ENCODE measurements around the gene LPCAT1. TPM values are rescaled to one million over a fixed set of nuclear protein-coding genes. Genes with fewer than 3 reads are reported as not detected.

The LPCAT1 gene
- total and polyA plus RNA-seq, 2 donors (not counting 3 experiments of a cell fraction or from before 2014, with no cell fraction given) = 28.9 to 57.2 TPM

- dilution Hi-C loops (cut with MboI; ENCODE audit: extremely low pct_ligation_motif_present, low sequenced_read_pairs) = no loop called here
- TF ChIP-seq MAX (IDR thresholded peaks at IDR 0.05; ENCODE audit: insufficient read depth, insufficient read length) (no peak), CTCF (IDR thresholded peaks at IDR 0.05; ENCODE audit: extremely low read depth in 1 of 2, insufficient read depth in 1 of 2, low read depth in 1 of 2, low read length in 2 of 2) (no peak), GATA2 (IDR thresholded peaks at IDR 0.05; ENCODE audit: insufficient read depth, insufficient read length, low read depth, low read length) (no peak), EZH2 (IDR thresholded peaks at IDR 0.05; ENCODE audit: borderline replicate concordance, low read depth, low read length, severe bottlenecking) (no peak), JUN (IDR thresholded peaks at IDR 0.05; ENCODE audit: borderline replicate concordance, insufficient read depth, insufficient read length, low read depth) (no peak), POLR2A (IDR thresholded peaks at IDR 0.05; ENCODE audit: low read depth, low read length) (no peak), MYC (IDR thresholded peaks at IDR 0.05; ENCODE audit: low read depth, low read length) (no peak), FOS (IDR thresholded peaks at IDR 0.05; ENCODE audit: borderline replicate concordance, insufficient read depth, low read length) (no peak), POLR2AphosphoS5 (IDR thresholded peaks at IDR 0.05; ENCODE audit: insufficient read depth, low read depth, low read length) (no peak)
- no peaks in the 10 kb centered on the region for H3K4me1 ChIP-seq (ENCODE audit: control insufficient read depth, extremely low read depth, insufficient read depth, low read length)
- intact Hi-C loops (cut with micrococcal nuclease) = no loop called here
- H4K20me1 ChIP-seq (replicated peaks; ENCODE audit: control insufficient read depth, extremely low read depth, insufficient read depth, low read length) = no peaks in the 10 kb centered on the region
- H3K27me3 ChIP-seq (ENCODE audit: control insufficient read depth in 2 of 2, insufficient read depth in 2 of 2, low read length in 2 of 2) = no peaks in the 10 kb centered on the region
- no peaks in the 10 kb centered on the region for H3K9me3 ChIP-seq (replicated peaks; ENCODE audit: control insufficient read depth, insufficient read depth, low read length)
- no peak overlapping the region for H3K9ac ChIP-seq (replicated peaks; ENCODE audit: extremely low read depth, insufficient read depth, low read length)
- ChIA-PET POLR2A (no interaction called here), CTCF (no interaction called here)
- H3K4me2 ChIP-seq (ENCODE audit: insufficient read depth, low read length) = no peak overlapping the region
- H2AFZ ChIP-seq (ENCODE audit: low read depth, low read length) = no peak overlapping the region
- no peak for DNase-seq (ENCODE audit: low read depth, low spot score)
- no peak overlapping the region for H3K4me3 ChIP-seq (replicated peaks in 1 of 3; ENCODE audit: insufficient read depth in 1 of 3, low read depth in 1 of 3, low read length in 3 of 3)
- no TSS peak for BruUV-seq (replicated peaks)
- no peak overlapping the region for H3K27ac ChIP-seq (ENCODE audit: insufficient read depth, low read depth, low read length)
- FAIRE-seq = no peak
- H3K9me1 ChIP-seq (replicated peaks; ENCODE audit: control insufficient read depth, extremely low read depth, insufficient read depth, low read length) = no peaks in the 10 kb centered on the region
- H3K79me2 ChIP-seq (ENCODE audit: control insufficient read depth, insufficient read depth, low read length) = no peaks in the 10 kb centered on the region
- H3K36me3 ChIP-seq (ENCODE audit: control insufficient read depth in 2 of 2, extremely low read depth in 1 of 2, insufficient read depth in 2 of 2, low read length in 2 of 2) = peaks cover 2 to 10% of the 10 kb centered on the region in 2 experiments
These were observed 59.2 kb downstream of the LPCAT1 start for GRCh38 chr5:1464511-1464910.
